Memory B cell (primary cell): ENCODE results near the gene TMIE.

Source experiments
- ATAC-seq: fragments of 150-1000 bp; cut with Tn5 transposase; 2 replicates; pipeline ENCODE4 v1.10.0; 2021; ENCODE audit warnings: low read depth, mild to moderate bottlenecking, moderate library complexity
- DNase-seq, 2 donors: peaks; one replicate each; pipeline ENCODE4 v3.0.0; 2022; ENCODE audit warnings: low spot score in 2 of 2
- H3K27ac Mint-ChIP-seq: one replicate; pipeline ENCODE4 v1.8.0; 2022; ENCODE audit warnings: mild to moderate bottlenecking, moderate library complexity, mixed read lengths
- H3K27me3 Mint-ChIP-seq: one replicate; pipeline ENCODE4 v1.8.0; 2022; ENCODE audit warnings: mixed read lengths
- H3K36me3 Mint-ChIP-seq: one replicate; pipeline ENCODE4 v1.8.0; 2022; ENCODE audit warnings: mild to moderate bottlenecking, mixed read lengths
- H3K4me1 Mint-ChIP-seq: one replicate; pipeline ENCODE4 v1.8.0; 2022; ENCODE audit warnings: mixed read lengths
- H3K4me3 Mint-ChIP-seq: one replicate; pipeline ENCODE4 v1.8.0; 2022; ENCODE audit warnings: mild to moderate bottlenecking, moderate library complexity, mixed read lengths
- H3K9me3 Mint-ChIP-seq: one replicate; pipeline ENCODE4 v1.8.0; 2022; ENCODE audit warnings: mixed read lengths

TMIE gene

GRCh38 chr3:46674031-46674845, 27.0 kb upstream of the TMIE start:
- Mint-ChIP-seq H3K9me3 (no peaks in the 10 kb centered on the region), H3K36me3 (no peaks in the 10 kb centered on the region), H3K4me1 (no peaks in the 10 kb centered on the region), H3K27ac (no peak overlapping the region), H3K27me3 (peaks cover 9% of the 10 kb centered on the region), H3K4me3 (no peak overlapping the region)
- ATAC-seq (no peak), DNase-seq (no peak)

GRCh38 chr3:46675426-46675825, 25.8 kb upstream of the TMIE start:
- peaks cover 9% of the 10 kb centered on the region for H3K27me3 Mint-ChIP-seq
- H3K36me3 Mint-ChIP-seq: no peaks in the 10 kb centered on the region
- H3K9me3 Mint-ChIP-seq: no peaks in the 10 kb centered on the region
- no peak overlapping the region for H3K4me3 Mint-ChIP-seq
- ATAC-seq: no peak
- no peak overlapping the region for H3K27ac Mint-ChIP-seq
- no peak for DNase-seq
- no peaks in the 10 kb centered on the region for H3K4me1 Mint-ChIP-seq

GRCh38 chr3:46675843-46676567, 25.2 kb upstream of the TMIE start:
- H3K9me3 Mint-ChIP-seq: no peaks in the 10 kb centered on the region
- no peaks in the 10 kb centered on the region for H3K4me1 Mint-ChIP-seq
- no peak overlapping the region for H3K27ac Mint-ChIP-seq
- no peak overlapping the region for H3K4me3 Mint-ChIP-seq
- DNase-seq: no peak
- no peaks in the 10 kb centered on the region for H3K36me3 Mint-ChIP-seq
- H3K27me3 Mint-ChIP-seq: peaks cover 9% of the 10 kb centered on the region
- no peak for ATAC-seq

GRCh38 chr3:46676601-46677410, 24.4 kb upstream of the TMIE start:
- ATAC-seq (no peak), DNase-seq (no peak)
- H3K27me3 Mint-ChIP-seq: peaks cover 9% of the 10 kb centered on the region
- H3K27ac Mint-ChIP-seq: no peak overlapping the region
- H3K4me1 Mint-ChIP-seq: no peaks in the 10 kb centered on the region
- no peaks in the 10 kb centered on the region for H3K36me3 Mint-ChIP-seq
- no peak overlapping the region for H3K4me3 Mint-ChIP-seq
- H3K9me3 Mint-ChIP-seq: no peaks in the 10 kb centered on the region

GRCh38 chr3:46677411-46677726, 23.8 kb upstream of the TMIE start:
- DNase-seq (no peak), ATAC-seq (no peak)
- H3K9me3 Mint-ChIP-seq: no peaks in the 10 kb centered on the region
- H3K36me3 Mint-ChIP-seq: no peaks in the 10 kb centered on the region
- no peak overlapping the region for H3K27ac Mint-ChIP-seq
- H3K4me3 Mint-ChIP-seq: no peak overlapping the region
- peaks cover 7% of the 10 kb centered on the region for H3K27me3 Mint-ChIP-seq
- no peaks in the 10 kb centered on the region for H3K4me1 Mint-ChIP-seq

- ATAC-seq: no peak
- H3K4me3 Mint-ChIP-seq: no peak overlapping the region
- H3K36me3 Mint-ChIP-seq: no peaks in the 10 kb centered on the region
- H3K9me3 Mint-ChIP-seq: no peaks in the 10 kb centered on the region
- H3K27ac Mint-ChIP-seq: no peak overlapping the region
- no peaks in the 10 kb centered on the region for H3K4me1 Mint-ChIP-seq
- DNase-seq: no peak
- peaks cover 5% of the 10 kb centered on the region for H3K27me3 Mint-ChIP-seq
Measured at GRCh38 chr3:46678280-46678679, 22.9 kb upstream of the TMIE start.

GRCh38 chr3:46679681-46680080, 21.5 kb upstream of the TMIE start:
- no peak overlapping the region for H3K27ac Mint-ChIP-seq
- no peaks in the 10 kb centered on the region for H3K36me3 Mint-ChIP-seq
- H3K4me3 Mint-ChIP-seq: no peak overlapping the region
- H3K27me3 Mint-ChIP-seq: no peaks in the 10 kb centered on the region
- ATAC-seq (no peak), DNase-seq (no peak)
- no peaks in the 10 kb centered on the region for H3K9me3 Mint-ChIP-seq
- no peaks in the 10 kb centered on the region for H3K4me1 Mint-ChIP-seq

GRCh38 chr3:46680298-46680826, 20.8 kb upstream of the TMIE start:
- no peaks in the 10 kb centered on the region for H3K36me3 Mint-ChIP-seq
- no peaks in the 10 kb centered on the region for H3K4me1 Mint-ChIP-seq
- no peaks in the 10 kb centered on the region for H3K9me3 Mint-ChIP-seq
- ATAC-seq: no peak
- no peak overlapping the region for H3K4me3 Mint-ChIP-seq
- no peak for DNase-seq
- no peaks in the 10 kb centered on the region for H3K27me3 Mint-ChIP-seq
- no peak overlapping the region for H3K27ac Mint-ChIP-seq

- Mint-ChIP-seq H3K4me1 (no peaks in the 10 kb centered on the region), H3K4me3 (no peak overlapping the region), H3K27me3 (peaks cover 3% of the 10 kb centered on the region), H3K36me3 (no peaks in the 10 kb centered on the region), H3K9me3 (no peaks in the 10 kb centered on the region), H3K27ac (no peak overlapping the region)
- DNase-seq: no peak
- ATAC-seq: no peak
Measured at GRCh38 chr3:46681387-46681786, 19.8 kb upstream of the TMIE start.

GRCh38 chr3:46681856-46682540, 19.2 kb upstream of the TMIE start:
- peaks cover 3% of the 10 kb centered on the region for H3K27me3 Mint-ChIP-seq
- H3K9me3 Mint-ChIP-seq: no peaks in the 10 kb centered on the region
- DNase-seq (no peak), ATAC-seq (no peak)
- no peaks in the 10 kb centered on the region for H3K36me3 Mint-ChIP-seq
- H3K4me3 Mint-ChIP-seq: no peak overlapping the region
- no peaks in the 10 kb centered on the region for H3K4me1 Mint-ChIP-seq
- H3K27ac Mint-ChIP-seq: no peak overlapping the region

GRCh38 chr3:46682974-46683373, 18.2 kb upstream of the TMIE start:
- peaks cover 3% of the 10 kb centered on the region for H3K27me3 Mint-ChIP-seq
- no peaks in the 10 kb centered on the region for H3K9me3 Mint-ChIP-seq

GRCh38 chr3:46684891-46685290, 16.3 kb upstream of the TMIE start:
- H3K27ac Mint-ChIP-seq: no peak overlapping the region
- DNase-seq: no peak

More at GRCh38 chr3:46682974-46683373, 18.2 kb upstream of the TMIE start:
- Mint-ChIP-seq H3K36me3 (no peaks in the 10 kb centered on the region), H3K27ac (no peak overlapping the region), H3K4me3 (no peak overlapping the region), H3K4me1 (no peaks in the 10 kb centered on the region)
- ATAC-seq (no peak), DNase-seq (no peak)

GRCh38 chr3:46685446-46685845, 15.7 kb upstream of the TMIE start:
- DNase-seq (no peak), ATAC-seq (no peak)
- no peaks in the 10 kb centered on the region for H3K4me1 Mint-ChIP-seq
- H3K36me3 Mint-ChIP-seq: no peaks in the 10 kb centered on the region
- peaks cover 8% of the 10 kb centered on the region for H3K27me3 Mint-ChIP-seq
- H3K4me3 Mint-ChIP-seq: no peak overlapping the region
- no peaks in the 10 kb centered on the region for H3K9me3 Mint-ChIP-seq
- H3K27ac Mint-ChIP-seq: no peak overlapping the region

More at GRCh38 chr3:46684891-46685290, 16.3 kb upstream of the TMIE start:
- no peak for ATAC-seq
- no peaks in the 10 kb centered on the region for H3K9me3 Mint-ChIP-seq
- no peaks in the 10 kb centered on the region for H3K4me1 Mint-ChIP-seq
- no peaks in the 10 kb centered on the region for H3K36me3 Mint-ChIP-seq
- H3K4me3 Mint-ChIP-seq: no peak overlapping the region
- peaks cover 6% of the 10 kb centered on the region for H3K27me3 Mint-ChIP-seq
